Neural progenitor cell (in vitro differentiated cells): ENCODE measurements around the gene SMG6. TPM values are rescaled to one million over a fixed set of nuclear protein-coding genes. Genes with fewer than 3 reads are reported as not detected.
"Not testable (repeated sequence)": the region's sequence is repeated elsewhere in the genome, so short reads cannot be mapped to it uniquely, and the experiment has no call there.

Experiments used
- DNase-seq: peaks from one replicate; pipeline ENCODE4 v3.0.0-alpha.2; 2016; ENCODE audit warnings: low spot score
- H2AFZ ChIP-seq: fragments of 200-600 bp; sonication (generic); replicated peaks from 2 replicates; pipeline ENCODE4 v1.6.1; 2016; ENCODE audit warnings: antibody characterized with exemption
- H3F3A ChIP-seq: fragments of 200-600 bp; sonication (generic); 2 replicates; pipeline ENCODE4 v1.6.1; 2016; ENCODE audit warnings: antibody characterized with exemption, low read depth
- H3K27ac ChIP-seq: fragments of 200-600 bp; sonication (generic); 2 replicates; pipeline ENCODE4 v1.5.1; 2016; ENCODE audit warnings: mild to moderate bottlenecking
- H3K27me3 ChIP-seq: fragments of 200-600 bp; sonication (generic); 2 replicates; pipeline ENCODE4 v1.6.1; 2016; ENCODE audit warnings: mild to moderate bottlenecking, moderate library complexity
- H3K36me3 ChIP-seq: fragments of 200-600 bp; sonication (generic); 2 replicates; pipeline ENCODE4 v1.5.1; 2016
- H3K4me1 ChIP-seq: fragments of 200-600 bp; sonication (generic); 2 replicates; pipeline ENCODE4 v1.6.1; 2016; ENCODE audit warnings: mixed run types
- H3K4me2 ChIP-seq: fragments of 200-600 bp; sonication (generic); 2 replicates; pipeline ENCODE4 v1.6.1; 2016
- H3K4me3 ChIP-seq: fragments of 200-600 bp; sonication (generic); 2 replicates; pipeline ENCODE4 v1.5.1; 2016
- H3K79me2 ChIP-seq: fragments of 200-600 bp; sonication (generic); 2 replicates; pipeline ENCODE4 v1.6.1; 2016; ENCODE audit warnings: low read depth
- H3K9ac ChIP-seq: fragments of 200-600 bp; sonication (generic); 2 replicates; pipeline ENCODE4 v1.6.1; 2016
- H3K9me3 ChIP-seq: fragments of 200-600 bp; sonication (generic); 2 replicates; pipeline ENCODE4 v1.5.1; 2016; ENCODE audit warnings: low read depth
- H4K20me1 ChIP-seq: fragments of 200-600 bp; sonication (generic); 2 replicates; pipeline ENCODE4 v1.6.1; 2016; ENCODE audit warnings: low read depth
- H3K27ac Mint-ChIP-seq: 3 replicates; pipeline ENCODE4 v1.8.0; 2021; ENCODE audit warnings: mixed read lengths
- H3K27me3 Mint-ChIP-seq: 2 replicates; pipeline ENCODE4 v1.8.0; 2022; ENCODE audit warnings: low read depth, mild to moderate bottlenecking, inconsistent platforms, moderate library complexity, mixed read lengths; ENCODE audit not compliant: insufficient read depth
- H3K36me3 Mint-ChIP-seq: 3 replicates; pipeline ENCODE4 v1.8.0; 2021; ENCODE audit warnings: mixed read lengths
- H3K4me1 Mint-ChIP-seq: 3 replicates; pipeline ENCODE4 v1.8.0; 2021; ENCODE audit warnings: mixed read lengths
- H3K4me3 Mint-ChIP-seq: 3 replicates; pipeline ENCODE4 v1.8.0; 2021; ENCODE audit warnings: mild to moderate bottlenecking, moderate library complexity, mixed read lengths
- H3K9me3 Mint-ChIP-seq: 3 replicates; pipeline ENCODE4 v1.8.0; 2020; ENCODE audit warnings: mixed read lengths
- CTCF ChIP-seq: fragments of 200-600 bp; sonication (generic); IDR thresholded peaks from 2 replicates; pipeline ENCODE4 v1.5.1; 2017; ENCODE audit warnings: antibody characterized with exemption, mild to moderate bottlenecking
- EZH2 ChIP-seq: fragments of 200-600 bp; sonication (generic); IDR thresholded peaks from 2 replicates; pipeline ENCODE4 v1.6.1; 2017; ENCODE audit warnings: antibody characterized with exemption, mild to moderate bottlenecking, moderate library complexity
- EZH2phosphoT487 ChIP-seq: fragments of 200-600 bp; sonication (generic); IDR thresholded peaks from 2 replicates; pipeline ENCODE4 v1.6.1; 2017; ENCODE audit warnings: antibody characterized with exemption
- total RNA-seq: library from RNA; depleted of rRNA; stranded (reverse); fragments of >200 nt; gene quantifications from 2 replicates; pipeline ENCODE4 v1.2.3, GENCODE V29; 2015; ENCODE audit warnings: low replicate concordance

SMG6 gene
- total RNA-seq, 1 donor from 2014 or later = 19.0 TPM

- Histone ChIP-seq H4K20me1 (peaks cover 4% of the 10 kb centered on the region), H3K36me3 (no peaks in the 10 kb centered on the region), H3K27me3 (no peaks in the 10 kb centered on the region), H3K9ac (no peak overlapping the region), H3K79me2 (peaks cover 4% of the 10 kb centered on the region), H3K27ac (no peak overlapping the region), H2AFZ (no peak overlapping the region), H3K4me2 (no peak overlapping the region), H3K9me3 (no peaks in the 10 kb centered on the region), H3K4me1 (peaks cover under 1% of the 10 kb centered on the region), H3K4me3 (no peak overlapping the region), H3F3A (no peaks in the 10 kb centered on the region)
- no peaks in the 10 kb centered on the region for H3K27me3 Mint-ChIP-seq
- no peak for TF ChIP-seq EZH2
- TF ChIP-seq CTCF = no peak
- no peak for TF ChIP-seq EZH2phosphoT487
- DNase-seq = no peak
- peaks cover 2% of the 10 kb centered on the region for H3K4me1 Mint-ChIP-seq
- no peak overlapping the region for H3K27ac Mint-ChIP-seq
- H3K4me3 Mint-ChIP-seq = no peak overlapping the region
- H3K36me3 Mint-ChIP-seq = peaks cover 3% of the 10 kb centered on the region
- H3K9me3 Mint-ChIP-seq = no peaks in the 10 kb centered on the region
Measured at GRCh38 chr17:2202302-2202995, 101.1 kb downstream of the SMG6 start.

GRCh38 chr17:2199386-2199785 is 104.2 kb downstream of the SMG6 start:
- H2AFZ ChIP-seq, H3K9me3 ChIP-seq, H3K79me2 ChIP-seq, H3K27ac Mint-ChIP-seq, H3K27me3 ChIP-seq, H3K27me3 Mint-ChIP-seq, H3K4me1 ChIP-seq, H3K4me3 ChIP-seq, DNase-seq, H3K4me3 Mint-ChIP-seq, H3K9me3 Mint-ChIP-seq, H3K4me2 ChIP-seq, H3K36me3 ChIP-seq, H3K9ac ChIP-seq, H3F3A ChIP-seq, H3K27ac ChIP-seq, H4K20me1 ChIP-seq: not testable (repeated sequence)
- Mint-ChIP-seq H3K4me1 (peaks cover 27% of the 10 kb centered on the region), H3K36me3 (peaks cover 13% of the 10 kb centered on the region)

GRCh38 chr17:2198927-2199326 is 104.7 kb downstream of the SMG6 start:
- Mint-ChIP-seq H3K27ac (no peak overlapping the region), H3K36me3 (peaks cover 17% of the 10 kb centered on the region), H3K27me3 (no peaks in the 10 kb centered on the region), H3K4me1 (peaks cover 29% of the 10 kb centered on the region), H3K9me3 (no peaks in the 10 kb centered on the region), H3K4me3 (no peak overlapping the region)
- DNase-seq = no peak
- H3K27ac ChIP-seq = no peak overlapping the region
- H3K4me1 ChIP-seq = no peaks in the 10 kb centered on the region
- no peaks in the 10 kb centered on the region for H3K36me3 ChIP-seq
- H4K20me1 ChIP-seq = peaks cover 5% of the 10 kb centered on the region
- H3K9ac ChIP-seq = no peak overlapping the region
- H3K79me2 ChIP-seq = peaks cover 5% of the 10 kb centered on the region
- TF ChIP-seq EZH2 (no peak), EZH2phosphoT487 (no peak)
- no peak overlapping the region for H2AFZ ChIP-seq
- H3K9me3 ChIP-seq = no peaks in the 10 kb centered on the region
- H3K4me3 ChIP-seq = no peak overlapping the region
- H3K4me2 ChIP-seq = no peak overlapping the region
- no peaks in the 10 kb centered on the region for H3F3A ChIP-seq
- H3K27me3 ChIP-seq = no peaks in the 10 kb centered on the region

- Histone ChIP-seq H3K4me2 (no peak overlapping the region), H3K4me1 (no peaks in the 10 kb centered on the region), H3K4me3 (no peak overlapping the region), H3K36me3 (no peaks in the 10 kb centered on the region), H3F3A (no peaks in the 10 kb centered on the region), H3K79me2 (peaks cover 5% of the 10 kb centered on the region), H4K20me1 (peaks cover 5% of the 10 kb centered on the region), H3K27ac (no peak overlapping the region), H3K9me3 (no peaks in the 10 kb centered on the region), H3K9ac (no peak overlapping the region), H2AFZ (no peak overlapping the region), H3K27me3 (no peaks in the 10 kb centered on the region)
- H3K36me3 Mint-ChIP-seq = peaks cover 20% of the 10 kb centered on the region
- peaks cover 29% of the 10 kb centered on the region for H3K4me1 Mint-ChIP-seq
- H3K27me3 Mint-ChIP-seq = no peaks in the 10 kb centered on the region
- no peak for DNase-seq
- H3K9me3 Mint-ChIP-seq = no peaks in the 10 kb centered on the region
- no peak for TF ChIP-seq CTCF
- no peak for TF ChIP-seq EZH2phosphoT487
- no peak for TF ChIP-seq EZH2
- no peak overlapping the region for H3K27ac Mint-ChIP-seq
- H3K4me3 Mint-ChIP-seq = no peak overlapping the region
Measured at GRCh38 chr17:2197271-2197670, 106.3 kb downstream of the SMG6 start.
